Superior temporal gyrus (tissue), 1 donor: ENCODE measurements around the gene PRKAR2A.

Source experiments
- DNase-seq: peaks from one replicate; pipeline ENCODE4 v3.0.0-alpha.2; 2016; ENCODE audit errors: extremely low spot score

PRKAR2A gene

DNA sequence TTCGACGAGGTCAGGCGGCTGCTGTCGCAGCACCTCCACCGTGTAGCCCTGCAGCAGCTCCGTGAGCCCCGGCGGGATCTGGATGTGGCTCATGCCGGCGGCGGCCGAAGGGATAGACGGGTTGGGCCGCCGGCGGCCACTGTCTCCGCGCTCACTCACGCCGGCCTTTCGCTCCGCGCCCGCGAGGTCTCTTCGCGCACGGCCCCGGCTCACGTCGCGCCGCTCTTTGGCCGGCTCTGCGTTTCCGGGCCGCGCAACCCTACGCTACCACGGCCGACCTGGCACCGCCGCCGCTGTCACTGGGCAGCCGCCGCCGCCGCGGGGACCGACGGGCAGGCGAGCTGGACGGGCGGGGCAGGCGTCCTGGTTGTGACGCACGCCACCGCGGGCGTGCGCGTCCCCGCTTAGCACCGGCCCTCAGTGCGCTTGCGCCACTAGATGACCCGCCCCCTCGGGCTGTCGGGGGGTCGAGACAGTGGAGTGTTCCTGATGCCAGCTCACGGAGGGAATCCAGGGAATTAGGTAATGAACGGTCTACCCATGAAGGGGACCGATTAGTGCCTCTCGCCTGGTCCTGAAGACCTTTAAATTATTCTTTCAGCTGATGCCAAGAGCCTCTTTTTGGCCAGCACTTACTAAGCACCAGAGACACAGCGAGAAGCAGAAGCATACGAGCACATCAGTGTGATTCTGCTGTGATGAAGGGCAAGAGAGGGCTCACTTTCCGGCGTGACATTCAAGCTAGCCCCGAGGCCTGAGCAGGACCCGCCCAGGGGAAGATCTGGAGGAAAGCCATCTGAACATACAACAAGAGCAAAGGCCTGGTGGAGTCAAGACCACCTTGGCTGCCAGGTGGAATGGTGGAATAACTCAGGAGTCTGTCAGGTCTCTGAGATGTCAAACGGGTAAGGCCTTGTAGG is at the start of gene PRKAR2A:
TSS of gene PRKAR2A (minus strand) at position 371 of the 920 bp plus-strand sequence. CDS start at position 93, 278 bp downstream.
- peak; percentile 95 for DNase-seq

DNA sequence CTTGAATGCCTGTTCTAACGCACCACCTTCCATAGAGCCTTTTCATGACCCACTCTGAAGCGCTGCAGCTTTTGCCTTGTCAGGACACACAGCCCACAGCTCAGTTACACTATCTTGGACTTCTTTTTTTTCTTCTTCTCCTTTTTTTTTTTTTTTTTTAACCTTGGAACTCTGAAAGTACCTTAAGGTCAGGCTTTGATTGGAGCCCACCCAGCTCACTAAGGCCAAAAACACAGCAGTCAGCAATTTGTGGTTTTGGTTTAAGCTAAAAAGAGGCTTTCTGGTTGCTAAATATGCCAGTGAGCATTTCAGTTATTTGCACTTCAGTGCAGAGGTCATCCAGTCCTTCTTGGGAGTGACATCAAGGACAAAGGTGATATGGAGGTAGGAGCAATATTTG is 49.3 kb upstream of the PRKAR2A start:
- no peak for DNase-seq

GRCh38 chr3:48894516-48894915 is 46.8 kb upstream of the PRKAR2A start:
- DNase-seq, result no peak

- DNase-seq, result no peak
These were observed 43.9 kb upstream of the PRKAR2A start for GRCh38 chr3:48891606-48892005.

- no peak for DNase-seq
These were observed 38.1 kb upstream of the PRKAR2A start for GRCh38 chr3:48885753-48886152.

DNA sequence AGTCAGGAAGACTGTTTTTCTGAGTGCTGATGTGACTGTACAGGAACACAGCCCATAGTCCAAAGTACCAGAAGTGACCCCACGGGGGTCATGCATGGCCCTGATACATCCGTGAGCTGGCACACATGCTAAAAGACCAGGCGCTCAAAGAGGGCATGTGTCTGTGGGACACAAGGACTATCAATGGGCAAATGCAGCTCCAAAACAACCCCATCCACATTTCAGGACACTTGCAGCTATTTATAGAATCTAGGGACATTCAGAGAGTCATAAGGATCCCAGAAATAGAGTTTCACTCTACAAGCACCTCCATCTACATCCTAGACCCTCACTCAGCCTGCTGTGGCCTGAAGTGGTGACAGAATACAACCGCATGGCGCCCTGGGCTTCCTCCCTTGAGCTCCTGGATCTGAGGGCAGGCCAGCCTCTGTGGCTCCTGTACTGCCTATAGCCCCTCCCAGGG is 34.0 kb upstream of the PRKAR2A start:
- no peak for DNase-seq

DNA sequence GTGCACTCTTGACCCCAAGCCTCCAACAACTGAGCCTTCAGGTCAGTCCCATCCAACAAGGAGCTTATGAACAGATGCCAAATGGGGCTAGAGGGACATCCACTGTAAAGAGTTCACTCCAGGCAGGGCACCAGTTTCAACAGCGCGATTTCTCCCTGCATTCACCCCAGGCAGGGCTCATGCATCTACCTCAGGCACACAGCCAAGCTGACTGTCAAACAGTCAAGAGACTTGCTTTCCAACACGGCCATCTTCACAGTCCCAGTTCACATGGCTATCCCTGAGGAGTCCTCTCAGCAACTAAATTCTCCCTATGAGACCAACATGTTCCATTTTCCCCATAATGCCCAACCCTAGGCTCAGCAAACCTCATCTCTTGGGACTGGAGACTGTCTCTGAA is 33.3 kb upstream of the PRKAR2A start:
- DNase-seq, result no peak

GRCh38 chr3:48879994-48880377 is 32.3 kb upstream of the PRKAR2A start:
- no peak for DNase-seq

DNA sequence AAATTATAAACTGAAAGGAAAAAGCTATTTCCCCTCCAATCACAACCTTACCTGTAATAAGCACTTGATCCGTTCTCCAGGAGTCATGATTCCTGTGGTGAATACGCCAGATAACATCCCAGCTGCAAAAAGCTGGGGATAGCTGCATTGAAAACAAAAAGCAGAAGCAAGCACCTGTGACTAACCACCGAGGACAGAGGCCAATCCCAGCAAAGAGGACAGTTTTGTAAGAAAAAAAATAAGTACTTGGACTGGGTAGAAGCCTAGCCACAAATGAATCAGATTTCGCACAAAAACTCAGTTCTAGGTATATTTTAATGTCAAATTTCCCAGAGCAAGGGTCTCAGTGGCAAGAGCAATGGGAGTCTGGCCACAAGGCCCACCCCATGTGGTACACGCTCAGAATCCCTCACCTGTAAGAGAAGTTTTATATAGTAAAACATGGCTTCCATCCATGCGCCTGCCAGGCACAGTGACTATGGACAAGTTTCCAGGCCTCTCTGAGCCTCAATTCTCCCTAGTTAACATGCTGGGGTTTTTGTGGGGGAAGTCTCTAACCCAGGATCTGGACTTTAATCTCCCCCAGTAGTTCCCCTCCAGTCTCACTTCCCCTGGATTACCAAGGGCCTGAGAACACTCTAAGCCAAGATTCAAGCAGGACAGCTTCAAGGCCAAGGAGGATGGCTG is 31.8 kb upstream of the PRKAR2A start:
- no peak for DNase-seq

DNA sequence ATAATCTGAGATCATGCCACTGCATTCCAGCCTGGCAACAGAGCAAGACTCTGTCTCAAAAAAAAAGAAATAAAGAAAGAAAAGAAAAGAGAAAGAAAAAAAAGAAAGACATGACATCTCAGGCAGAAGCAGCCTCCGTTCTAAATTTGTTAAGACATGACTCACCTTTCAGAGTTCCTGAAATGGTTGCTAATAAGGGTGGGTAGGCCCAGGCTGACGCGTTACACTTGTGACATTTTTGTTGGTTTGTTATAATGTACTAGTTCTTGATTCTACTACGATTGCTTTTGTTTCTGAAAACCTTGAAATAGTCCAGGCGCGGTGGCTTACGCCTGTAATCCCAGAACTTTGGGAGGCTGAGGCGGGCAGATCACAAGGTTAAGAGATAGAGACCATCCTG is 30.0 kb upstream of the PRKAR2A start:
- DNase-seq, result no peak

- DNase-seq, result no peak
These were observed 15.4 kb upstream of the PRKAR2A start for GRCh38 chr3:48863122-48863521.

DNA sequence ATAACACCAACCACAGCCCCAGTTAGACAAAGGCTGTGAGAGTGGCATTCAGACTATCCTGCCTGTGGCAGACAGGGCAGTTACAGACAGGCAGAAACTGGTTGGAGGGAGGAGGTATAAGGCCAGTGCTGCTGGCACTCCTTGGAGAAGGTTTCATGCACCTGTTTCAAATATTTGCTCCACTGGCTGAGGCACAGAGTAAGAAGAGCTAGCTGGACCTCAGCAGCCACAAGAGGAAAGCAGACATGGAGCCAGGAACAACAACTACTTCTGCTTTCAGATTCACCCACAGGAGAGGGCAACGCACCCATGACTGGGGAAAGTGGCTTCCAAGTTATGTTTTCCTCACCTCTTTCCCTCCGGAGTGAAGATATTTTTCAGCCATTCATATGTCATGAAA is 11.5 kb upstream of the PRKAR2A start:
- no peak for DNase-seq

- DNase-seq, result no peak
These were observed 11.0 kb upstream of the PRKAR2A start for GRCh38 chr3:48858709-48859108.

- DNase-seq, result no peak
These were observed 10.0 kb upstream of the PRKAR2A start for GRCh38 chr3:48857641-48858040.

DNA sequence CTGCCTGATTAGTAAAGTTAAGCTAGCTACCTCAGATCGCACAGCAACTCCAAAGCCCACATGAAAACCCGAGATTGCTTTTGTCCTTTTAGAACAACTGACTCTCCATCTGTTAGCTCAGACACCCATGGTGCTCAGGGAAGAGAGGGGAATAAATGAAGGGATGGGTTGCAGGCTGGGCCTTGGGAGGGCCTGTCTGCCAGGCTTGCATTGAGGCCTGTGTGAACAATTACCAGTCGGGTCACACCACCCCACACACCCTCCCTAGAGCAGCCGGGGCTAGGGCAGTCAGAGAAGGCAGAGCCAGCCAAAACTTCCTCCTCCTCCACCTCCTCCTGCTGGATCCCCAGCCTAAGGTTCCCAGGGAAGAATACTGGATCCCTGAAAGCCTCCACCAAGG is 8.8 kb upstream of the PRKAR2A start:
- DNase-seq, result peak; percentile 39

GRCh38 chr3:48855681-48856447 is 8.2 kb upstream of the PRKAR2A start:
- DNase-seq, result no peak

DNA sequence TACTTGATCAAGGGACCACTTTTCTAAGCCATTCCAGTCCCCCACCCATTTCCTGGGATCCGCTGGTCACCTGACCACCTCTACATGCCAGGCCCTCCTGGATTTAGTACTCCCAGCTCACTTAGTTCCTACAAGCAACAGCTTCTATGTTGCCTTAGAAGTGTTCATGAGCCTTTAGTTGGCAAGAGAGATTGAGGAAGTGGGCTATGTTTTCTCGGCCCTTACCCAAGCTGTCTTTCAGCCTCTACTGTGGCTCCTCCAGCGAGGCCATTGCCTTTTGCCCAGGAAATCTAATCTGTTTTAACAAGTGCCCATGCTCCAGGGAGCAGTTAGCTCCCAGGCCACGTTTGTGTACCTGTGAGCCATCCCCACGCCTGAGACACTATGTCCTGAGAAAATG is 4.5 kb upstream of the PRKAR2A start:
- no peak for DNase-seq

DNA sequence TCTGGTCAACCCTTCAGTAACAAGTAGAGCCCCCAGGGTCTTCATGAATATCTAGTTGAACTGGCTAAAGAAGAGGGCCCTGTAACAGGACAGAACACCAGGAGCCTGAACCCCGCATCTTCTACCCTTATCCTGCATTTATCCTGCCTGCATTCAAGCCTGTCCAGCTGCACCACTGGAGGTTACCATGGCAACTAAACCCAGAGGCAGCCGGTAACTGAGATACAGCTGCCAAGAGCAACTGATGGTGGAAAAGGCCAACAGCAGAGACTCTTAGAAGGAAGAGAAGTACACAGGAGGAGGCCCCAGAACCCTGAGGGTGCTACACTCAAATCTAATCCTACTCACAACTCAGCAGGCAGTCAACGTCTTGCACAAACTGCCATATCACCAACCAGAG is 3.7 kb upstream of the PRKAR2A start:
- peak; percentile 70 for DNase-seq

DNA sequence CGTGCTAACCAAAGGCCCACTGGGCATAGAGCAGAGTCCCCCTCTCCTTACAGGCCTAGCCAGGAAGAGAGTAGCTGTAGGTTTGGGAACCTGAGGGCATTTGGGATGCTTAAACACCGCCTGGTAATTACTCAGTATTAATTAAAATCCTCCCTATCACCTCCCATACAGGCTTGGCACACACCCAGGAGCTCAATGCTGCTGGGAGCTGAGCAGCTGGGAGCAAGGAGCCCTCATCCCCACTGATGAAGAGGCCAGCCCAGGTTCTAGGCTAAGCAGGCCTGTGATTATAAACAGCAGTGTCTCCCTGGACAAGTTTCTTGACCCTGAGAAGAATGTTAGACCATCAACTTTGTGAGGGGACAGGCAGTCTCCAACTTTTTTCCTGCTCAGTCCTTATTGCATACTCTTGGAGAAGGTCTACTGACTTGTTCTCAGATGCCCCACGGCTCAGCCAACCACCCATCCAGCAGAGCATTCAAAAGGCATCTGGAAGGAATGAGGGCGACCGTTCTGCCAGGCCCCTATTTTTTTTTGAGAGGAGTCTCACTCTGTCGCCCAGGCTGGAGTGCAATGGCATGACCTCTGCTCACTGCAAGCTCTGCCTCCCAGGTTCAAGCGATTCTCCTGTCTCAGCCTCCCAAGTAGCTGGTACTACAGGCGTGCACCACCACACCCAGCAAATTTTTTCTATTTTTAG is 1.3 kb upstream of the PRKAR2A start:
- no peak for DNase-seq

GRCh38 chr3:48847053-48847503 is 596 bp downstream of the PRKAR2A start:
- DNase-seq, result peak; percentile 50

- no peak for DNase-seq
These were observed 2.5 kb downstream of the PRKAR2A start for GRCh38 chr3:48845170-48845569.
